DMS 273 treated with DMSO at 0.1 percent for 48 hours (cell line): Measurements from ENCODE around the gene IL20RA.
"Not testable (repeated sequence)": the region's sequence is repeated elsewhere in the genome, so short reads cannot be mapped to it uniquely, and the experiment has no call there.

Source experiments
- DNase-seq: peaks from one replicate; lab custom pipeline; 2025; lab: John Stamatoyannopoulos, UW

The IL20RA gene

DNA sequence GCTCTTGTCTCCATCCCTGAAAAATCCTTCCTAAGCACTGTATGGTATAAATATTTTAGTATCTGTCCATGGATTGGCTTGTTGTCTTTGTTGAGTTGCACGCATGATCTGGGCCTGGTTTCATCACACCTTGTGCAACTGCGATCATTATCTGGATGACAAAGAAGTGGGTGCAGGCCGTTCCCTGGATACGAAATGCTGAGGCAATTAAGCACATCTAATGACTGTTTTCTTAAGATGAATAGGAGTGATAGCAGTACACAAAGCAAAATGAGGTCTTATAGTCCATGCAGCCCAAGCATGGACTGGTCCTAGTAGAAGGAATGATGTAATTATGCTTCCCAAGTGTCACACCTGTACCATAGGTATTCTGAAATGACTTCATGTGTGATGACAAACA, 74.8 kb downstream of the IL20RA start:
- no peak for DNase-seq

DNA sequence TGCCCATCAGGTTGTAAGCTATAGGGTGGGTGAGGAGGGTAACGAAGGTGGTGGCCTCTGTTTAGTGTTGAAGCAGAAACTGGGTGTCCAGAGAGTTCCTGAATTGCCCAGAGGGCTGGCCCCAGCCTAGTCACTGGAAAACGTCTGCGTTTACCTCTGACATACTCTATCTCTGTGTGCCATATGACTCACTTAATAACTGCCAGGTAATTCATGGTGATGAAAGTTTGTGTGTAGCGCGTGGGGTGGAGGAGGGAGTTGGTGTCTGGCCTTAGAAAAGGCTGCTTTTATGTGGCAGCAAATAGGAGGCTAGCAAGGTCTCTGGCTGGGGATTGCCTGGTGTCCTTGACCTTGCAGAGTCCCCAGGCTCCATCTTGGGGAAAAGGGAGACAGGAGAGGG, 75.3 kb downstream of the IL20RA start:
- DNase-seq = no peak

DNA sequence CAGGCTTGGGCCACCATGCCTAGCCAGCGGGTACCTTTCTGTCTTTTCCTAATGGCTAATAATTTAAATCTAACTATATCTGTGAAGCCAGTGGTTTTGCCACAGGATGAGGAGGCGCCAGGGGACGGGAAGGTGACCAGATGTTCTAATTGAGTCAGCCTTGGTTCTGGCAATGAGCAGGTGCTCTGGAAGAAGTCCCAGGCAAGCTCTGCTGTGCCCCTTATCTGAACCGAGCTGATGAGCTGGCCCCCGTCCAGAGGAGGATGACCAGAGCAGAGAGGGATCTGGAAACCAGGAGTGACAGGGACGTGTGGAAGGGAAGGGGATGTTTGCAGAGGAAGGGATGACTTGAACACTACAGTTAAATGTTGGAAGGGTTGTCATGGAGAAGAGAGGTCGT, 75.9 kb downstream of the IL20RA start:
- no peak for DNase-seq

DNA sequence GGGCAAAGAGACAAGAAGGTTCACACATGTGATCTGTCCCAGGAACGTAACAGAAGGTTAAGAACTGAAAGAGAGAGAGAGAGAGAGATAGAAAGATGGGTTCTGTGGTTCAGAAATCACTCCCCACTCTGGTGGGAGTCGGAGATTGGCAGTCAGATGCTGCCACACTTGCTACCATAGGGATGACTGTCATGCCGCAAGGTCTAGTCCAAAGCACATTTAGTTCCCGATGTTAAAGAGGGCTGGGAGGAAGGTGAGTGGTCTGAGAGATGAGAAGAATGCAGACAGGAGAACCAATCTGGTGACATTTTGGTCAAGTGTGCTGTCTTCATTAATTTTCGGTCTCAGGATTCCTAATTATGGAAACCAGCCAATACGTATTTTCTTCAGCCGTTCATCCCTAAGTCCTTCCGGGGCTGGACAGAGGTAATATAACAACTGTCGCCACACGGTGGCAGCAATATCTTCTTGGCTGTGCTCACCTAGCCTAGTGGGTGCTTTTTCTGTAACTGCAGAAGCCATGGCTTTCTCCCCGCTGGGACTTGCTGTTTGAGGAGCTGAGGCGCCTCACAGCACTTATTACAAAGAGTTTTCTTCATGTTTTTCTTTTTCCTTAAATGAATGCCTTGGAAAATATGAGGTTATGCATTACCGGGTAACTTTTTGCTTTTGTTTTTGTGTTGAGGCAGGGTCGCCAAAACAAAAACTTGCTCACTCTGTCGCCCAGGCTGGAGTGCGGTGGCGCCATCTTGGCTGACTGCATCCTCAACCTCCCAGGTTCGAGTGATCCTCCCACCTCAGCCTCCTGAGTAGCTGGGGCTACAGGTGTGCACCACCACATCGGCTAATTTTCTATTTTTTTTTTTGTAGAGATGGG, 76.7 kb downstream of the IL20RA start:
- peak; percentile 63 for DNase-seq

DNA sequence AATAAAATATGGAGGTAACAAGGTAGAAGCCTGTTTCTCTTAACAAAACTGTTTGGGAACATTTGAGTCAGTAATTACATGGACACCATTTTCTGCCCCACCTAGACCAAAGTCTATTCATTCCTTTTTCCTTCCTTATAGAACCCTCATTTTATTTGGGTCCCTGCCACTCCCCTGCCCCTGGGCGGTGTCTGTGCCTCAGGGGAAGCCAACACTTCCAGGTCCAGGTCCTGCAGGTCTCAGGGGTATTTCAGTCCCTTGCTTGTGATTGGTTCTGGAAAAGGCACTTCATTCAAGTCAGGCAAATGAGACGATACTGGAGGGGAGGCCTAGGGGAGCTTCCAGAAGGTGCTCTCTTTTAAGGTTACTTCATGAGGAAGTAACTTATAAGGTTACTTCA, 80.4 kb downstream of the IL20RA start:
- no peak for DNase-seq

DNA sequence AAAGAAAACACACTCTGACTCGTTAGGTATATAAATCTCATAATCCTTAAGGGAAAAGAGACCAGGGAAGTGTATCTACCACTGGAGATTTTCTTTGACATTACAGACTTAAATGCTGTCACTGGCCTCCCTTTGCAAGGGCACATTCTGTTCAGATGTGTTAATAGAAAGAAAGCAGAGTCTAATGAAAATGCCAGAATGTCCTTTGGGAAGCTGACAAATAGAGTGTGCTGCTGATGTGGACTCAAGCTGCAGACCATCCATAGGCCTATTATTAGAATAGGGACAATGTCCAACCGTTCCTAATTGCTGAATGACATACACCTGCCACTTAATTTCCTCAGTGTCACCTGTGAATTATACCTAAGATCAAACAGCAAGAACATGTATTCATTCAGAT, 81.5 kb downstream of the IL20RA start:
- no peak for DNase-seq

DNA sequence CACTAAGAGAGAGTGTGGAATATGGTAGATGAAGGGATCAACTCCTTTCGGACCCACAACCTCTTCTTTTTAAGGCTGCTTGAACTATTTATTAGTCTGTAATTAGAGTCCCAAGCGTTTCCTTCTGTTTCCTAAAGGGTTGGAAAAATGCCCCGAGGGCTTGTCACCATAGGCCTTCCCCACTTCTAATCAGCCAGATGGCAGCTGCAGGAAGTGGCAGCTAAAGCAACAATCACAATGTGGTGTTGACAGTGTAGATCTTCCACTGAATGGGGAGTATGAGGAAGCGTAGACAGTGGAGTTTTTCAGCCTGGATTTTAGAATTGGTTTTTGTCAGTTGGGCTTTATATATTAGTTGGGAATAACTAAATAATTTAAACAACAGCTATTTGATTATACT, 82.1 kb downstream of the IL20RA start:
- peak; percentile 77 for DNase-seq

DNA sequence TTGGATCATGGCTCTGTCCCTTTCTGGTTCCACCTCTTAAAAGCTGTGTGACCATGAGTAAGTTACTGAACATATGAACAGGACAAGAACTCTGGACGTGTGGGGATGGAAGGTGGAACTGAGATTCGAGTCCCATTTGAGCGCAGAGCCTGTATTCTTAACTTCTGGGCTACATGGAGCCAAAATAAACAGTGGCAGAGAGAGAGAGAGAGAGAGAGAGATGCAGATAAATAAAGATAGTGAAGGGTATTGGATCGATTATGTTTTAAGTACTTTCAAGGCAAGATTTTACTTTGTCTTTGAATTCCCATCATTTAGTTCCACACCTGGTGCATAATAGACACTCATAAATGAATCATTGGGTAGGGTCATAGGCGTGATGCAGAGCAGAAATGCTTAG, 82.9 kb downstream of the IL20RA start:
- no peak for DNase-seq

DNA sequence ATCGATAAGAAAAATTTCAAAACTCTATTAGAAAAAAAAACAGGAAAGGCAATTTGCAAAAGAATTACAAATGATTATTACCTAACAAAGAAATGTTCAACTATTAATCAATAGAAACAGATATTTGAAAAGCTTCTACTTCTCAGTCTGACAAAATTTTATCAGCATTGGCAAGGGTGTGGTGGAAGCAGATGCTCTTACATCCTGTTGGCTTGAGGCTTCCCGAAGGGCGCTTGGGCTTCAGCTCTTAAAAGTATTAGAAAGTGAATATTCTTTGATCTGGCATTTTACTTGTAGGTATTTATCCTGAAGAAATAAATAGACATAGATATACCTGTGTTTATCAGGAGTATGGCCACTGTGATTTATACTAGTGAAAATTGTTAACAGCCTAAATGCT, 84.0 kb downstream of the IL20RA start:
- no peak for DNase-seq

DNA sequence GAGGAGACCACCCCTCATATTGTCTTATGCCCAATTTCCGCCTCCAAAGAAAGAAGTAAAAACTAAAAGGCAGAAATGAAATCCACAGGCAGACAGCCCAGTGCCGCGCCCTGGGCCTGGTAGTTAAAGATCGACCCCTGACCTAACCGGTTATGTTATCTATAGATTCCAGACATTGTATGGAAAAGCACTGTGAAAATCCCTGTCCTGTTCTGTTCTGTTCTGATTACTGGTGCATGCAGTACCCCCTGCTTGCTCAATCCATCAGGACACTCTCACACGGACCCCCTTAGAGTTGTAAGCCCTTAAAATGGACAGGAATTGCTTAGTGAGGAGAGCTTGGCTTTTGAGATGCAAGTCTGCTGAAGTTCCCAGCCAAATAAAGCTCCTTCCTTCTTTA, 84.8 kb downstream of the IL20RA start:
- DNase-seq = not testable (repeated sequence)

DNA sequence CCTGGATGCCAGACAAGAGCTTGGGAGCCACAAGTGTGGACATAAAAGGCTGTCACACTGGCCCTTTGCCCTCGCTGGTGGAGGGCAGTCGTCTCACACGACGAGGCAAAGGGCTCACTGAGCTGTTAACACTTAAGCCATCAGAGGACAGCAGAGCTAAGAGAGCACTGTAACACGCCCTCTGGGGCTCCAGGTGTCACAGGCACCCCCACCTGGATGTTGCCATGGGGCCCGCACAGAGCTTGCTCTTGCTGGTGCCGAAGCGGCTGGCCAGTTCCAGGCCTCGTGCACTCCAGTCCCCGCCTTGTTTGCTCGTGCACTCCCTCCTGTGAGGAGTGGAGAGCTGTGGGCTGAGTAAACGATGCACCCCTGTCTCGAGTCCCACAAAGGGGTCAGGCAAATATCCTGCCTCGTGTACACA, 85.3 kb downstream of the IL20RA start:
- DNase-seq = no peak

DNA sequence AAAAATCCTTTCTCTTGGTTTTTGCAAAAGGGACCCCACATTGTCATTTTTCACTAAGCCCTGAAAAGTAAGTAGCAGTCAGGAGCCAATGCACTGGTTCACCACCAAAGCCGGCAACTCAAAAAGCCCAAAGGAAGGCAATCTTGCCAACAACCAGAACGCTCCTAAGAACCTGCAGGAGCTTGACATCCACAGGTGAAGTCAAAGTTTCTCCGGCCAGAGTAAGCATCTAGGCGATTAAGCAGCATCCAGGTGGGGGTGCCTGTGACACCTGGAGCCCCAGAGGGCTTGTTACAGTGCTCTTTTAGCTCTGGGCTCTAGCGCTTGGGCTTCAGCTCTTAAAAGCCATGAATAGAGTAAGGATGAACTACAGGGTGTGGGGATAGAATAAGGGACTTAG, 86.6 kb downstream of the IL20RA start:
- DNase-seq = no peak

DNA sequence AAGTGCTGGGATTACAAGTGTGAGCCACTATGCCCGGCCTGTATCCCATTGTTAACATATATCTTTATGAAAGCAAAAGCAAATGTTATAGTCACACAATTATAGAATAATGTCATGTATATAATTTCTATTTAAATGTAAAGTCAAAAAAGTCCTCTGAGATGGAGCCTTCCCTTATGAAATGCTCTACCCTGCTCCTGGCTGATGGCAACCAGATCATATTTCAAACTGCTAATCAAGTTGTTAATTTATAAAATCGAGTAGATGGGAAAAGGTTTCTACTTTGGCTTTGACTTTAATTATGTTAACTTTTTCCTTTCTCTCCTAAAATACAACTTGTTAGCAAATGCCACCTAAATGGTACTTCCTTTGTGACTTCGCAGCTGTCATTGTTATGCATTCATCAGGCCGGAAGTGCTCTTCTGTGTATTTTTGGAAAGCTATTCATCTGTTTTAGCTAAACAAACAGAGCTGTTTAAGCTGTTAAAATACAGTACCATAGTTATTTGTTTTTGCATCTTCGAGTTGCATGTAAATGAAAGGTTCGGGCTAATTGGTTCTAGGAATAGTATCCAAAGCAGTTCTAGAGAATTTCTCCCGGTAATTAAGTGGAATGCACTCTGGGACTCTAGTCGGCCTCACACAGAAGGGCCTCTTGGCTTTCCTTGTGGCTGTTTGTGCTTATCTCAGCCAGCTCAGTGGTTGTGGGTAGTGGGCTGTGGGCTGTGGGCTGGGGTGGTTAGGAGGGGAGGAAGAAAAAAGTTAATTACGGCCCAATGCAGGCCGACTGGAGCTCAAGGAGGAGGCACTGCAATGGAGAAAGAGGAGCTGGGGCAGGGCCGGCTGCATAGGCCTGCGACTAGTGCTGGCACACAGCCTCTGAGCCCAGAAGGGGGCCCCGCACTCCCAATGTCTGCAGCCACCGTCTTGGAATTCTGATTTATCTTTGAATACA, 87.9 kb downstream of the IL20RA start:
- no peak for DNase-seq

DNA sequence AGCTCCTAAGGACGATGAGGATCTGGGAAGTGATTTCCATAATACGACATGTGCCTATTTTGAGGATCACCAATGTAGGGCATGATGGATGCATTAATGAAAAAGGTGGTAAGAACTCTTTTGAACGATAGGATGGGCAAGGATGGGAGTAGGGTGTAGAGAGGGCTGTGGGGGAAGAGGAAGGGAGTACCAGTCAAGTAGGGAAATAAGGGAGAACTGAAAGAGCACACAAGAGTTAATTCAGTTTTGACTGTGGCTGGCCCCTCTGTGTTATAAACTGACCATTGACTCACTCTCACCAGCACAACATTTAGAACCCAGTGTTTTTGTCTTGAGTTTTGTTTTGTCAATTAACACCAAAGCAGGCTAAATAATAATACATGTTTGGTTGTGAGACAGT, 89.6 kb downstream of the IL20RA start:
- DNase-seq = no peak

DNA sequence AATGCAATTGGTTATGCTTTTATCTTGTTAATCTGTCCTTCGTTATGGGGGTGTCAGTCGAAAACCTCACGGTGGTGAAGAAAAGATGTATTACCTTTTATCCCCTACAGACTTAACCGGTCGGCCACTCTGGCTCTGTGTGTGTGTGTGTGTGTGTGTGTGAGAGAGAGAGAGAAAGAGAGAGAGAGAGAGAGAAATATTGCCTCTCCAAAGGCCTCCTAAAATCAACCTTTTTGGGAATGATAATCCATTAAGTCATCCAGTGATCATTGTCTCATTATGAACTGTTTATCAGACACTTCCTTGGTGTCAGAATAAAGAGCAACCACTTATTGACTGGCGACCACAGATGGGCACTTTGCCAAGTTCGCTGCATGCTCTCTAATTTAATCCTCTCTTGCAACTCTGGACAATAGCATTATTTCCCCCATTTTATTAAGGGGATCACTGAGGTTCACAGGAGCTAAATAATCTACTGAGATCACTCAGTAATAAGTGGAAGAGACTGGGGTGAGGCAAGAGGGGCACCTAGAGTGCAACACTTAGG, 92.0 kb downstream of the IL20RA start:
- DNase-seq = no peak

DNA sequence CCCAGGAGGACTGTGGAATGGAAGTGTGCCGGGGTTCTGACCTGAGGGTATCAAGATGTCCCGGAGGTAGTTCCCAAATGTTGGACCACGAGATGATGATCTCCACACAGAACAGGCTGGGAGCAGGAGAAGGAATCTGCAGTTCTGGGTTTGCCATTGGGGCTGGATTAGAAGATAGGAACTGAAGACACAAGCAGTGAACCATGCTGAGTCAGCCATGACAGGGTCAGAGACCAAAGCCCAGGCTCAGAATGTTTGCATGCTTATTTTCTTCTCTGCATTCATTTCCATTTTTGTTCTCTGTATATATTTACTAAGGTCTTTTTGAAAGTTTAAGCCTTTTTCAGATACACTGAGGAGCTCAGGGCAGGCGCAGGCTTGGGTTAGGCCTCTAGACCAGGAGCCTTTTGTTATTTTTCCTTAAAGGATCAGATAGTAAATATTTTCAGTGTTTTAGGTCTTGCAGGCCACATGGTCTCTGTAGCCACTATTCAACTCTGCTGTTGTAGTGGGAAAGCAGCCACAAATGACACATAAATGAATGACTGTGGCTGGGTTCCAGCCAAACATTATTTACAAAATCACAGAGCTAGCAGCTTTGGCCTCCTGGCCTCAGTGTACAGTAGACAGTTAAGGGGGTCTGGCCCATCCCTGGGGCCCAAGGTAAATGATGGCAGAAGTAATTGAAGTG, 94.2 kb downstream of the IL20RA start:
- DNase-seq = no peak
